Body of pancreas (tissue), 4 donors: ENCODE data around the gene CDH11. TPM values are rescaled to one million over a fixed set of nuclear protein-coding genes. Genes with fewer than 3 reads are reported as not detected.
A peak's percentile ranks its signal among the peaks of the same experiment; 100 is the strongest.

ENCODE experiments used
- ATAC-seq: fragments of 150-250 bp; one replicate; pipeline ENCODE4 v1.9.1; 2016
- DNase-seq, 4 donors: peaks; one replicate each; pipeline ENCODE4 v3.0.0-alpha.2; 2019
- H3K27ac ChIP-seq, 4 donors: fragments of 200-600 bp; sonication (generic); 1 replicate in 3 of 4; 2 replicates in 1 of 4; pipeline versions ENCODE4 v1.5.1 to v1.6.1; 2016 to 2019; ENCODE audit warnings: mild to moderate bottlenecking in 1 of 4, mixed read lengths in 1 of 4, moderate library complexity in 1 of 4
- H3K27me3 ChIP-seq, 2 donors: fragments of 200-600 bp; sonication (generic); one replicate each; pipeline ENCODE4 v1.6.0; 2016; ENCODE audit warnings: mild to moderate bottlenecking in 1 of 2
- H3K36me3 ChIP-seq, 2 donors: fragments of 200-600 bp; sonication (generic); replicated peaks in 1 of 2; 2 replicates each; pipeline ENCODE4 v1.5.1; 2016; ENCODE audit warnings: low read depth in 2 of 2; ENCODE audit not compliant: insufficient read depth in 1 of 2
- H3K4me1 ChIP-seq: fragments of 200-600 bp; sonication (generic); one replicate; pipeline ENCODE4 v1.6.0; 2016
- H3K4me3 ChIP-seq, 2 donors: fragments of 200-600 bp; sonication (generic); 1 replicate in 1 of 2; 2 replicates in 1 of 2; pipeline ENCODE4 v1.5.1; 2016 to 2019
- H3K9me3 ChIP-seq, 3 donors: fragments of 200-600 bp; sonication (generic); 1 replicate in 2 of 3; 2 replicates in 1 of 3; pipeline ENCODE4 v1.5.1; 2016
- CTCF ChIP-seq, 7 experiments: fragments of 450-650 bp in 4 of 7; fragments of 200-600 bp in 3 of 7; sonication (generic) in 3 of 7; IDR thresholded peaks; one replicate each; pipeline ENCODE4 v1.5.1; 2016 to 2019; ENCODE audit warnings: antibody characterized with exemption in 7 of 7
- POLR2A ChIP-seq, 3 donors: fragments of 450-650 bp; IDR thresholded peaks; one replicate each; pipeline ENCODE4 v1.6.1; 2016; ENCODE audit warnings: antibody characterized with exemption in 3 of 3, mild to moderate bottlenecking in 2 of 3
- WGBS, 2 donors: methylation state at CpG; one replicate each; pipeline ENCODE4 v1.1.5; 2017; 5-methylcytosine and 5-hydroxymethylcytosine counted together
- intact Hi-C: fragments of 100-400 bp; cut with DNase I; formaldehyde crosslinking; loops from one replicate; pipeline ENCODE4 v1.15.1; 2023
- total RNA-seq, 2 donors: library from RNA; depleted of rRNA; stranded (reverse); fragments of >200 nt; gene quantifications; one replicate each; pipeline ENCODE4 v1.1.0, GENCODE V29; 2016

CDH11 gene
- total RNA-seq, 2 donors from 2014 or later, result 8.6 to 17.6 TPM

GRCh38 chr16:65118871-65119270 is 3.0 kb downstream of the CDH11 start:
- intact Hi-C loops, result loop anchor here (10.0 kb wide), 1 partner anchor 1754 kb away; no protein-coding TSS in a partner anchor
- ATAC-seq (no peak), DNase-seq (no peak)
- H3K27me3 ChIP-seq, result peaks cover 0 to 6% of the 10 kb centered on the region in 2 donors
- no peaks in the 10 kb centered on the region for H3K9me3 ChIP-seq
- 28 to 33% methylated on average over 5 of the region's 5 CpGs for WGBS, 2 donors
- H3K4me1 ChIP-seq, result peaks cover 24% of the 10 kb centered on the region
- H3K36me3 ChIP-seq, result no peaks in the 10 kb centered on the region
- TF ChIP-seq CTCF (IDR thresholded peaks at IDR 0.05), result no peak
- no peak for TF ChIP-seq POLR2A (IDR thresholded peaks at IDR 0.05)
- no peak overlapping the region for H3K4me3 ChIP-seq
- H3K27ac ChIP-seq, result no peak overlapping the region

GRCh38 chr16:65117811-65118448 is 3.9 kb downstream of the CDH11 start:
- ATAC-seq (peak; percentile 72), DNase-seq (peak; percentile 57 to 67 (median 58))
- Histone ChIP-seq H3K9me3 (no peaks in the 10 kb centered on the region), H3K27me3 (peaks cover 0 to 6% of the 10 kb centered on the region in 2 donors), H3K4me1 (peaks cover 21% of the 10 kb centered on the region), H3K36me3 (no peaks in the 10 kb centered on the region), H3K4me3 (no peak overlapping the region), H3K27ac (no peak overlapping the region)
- intact Hi-C loops, result loop anchor here (10.0 kb wide), 1 partner anchor 1753 kb away; no protein-coding TSS in a partner anchor
- peak; percentile 73 to 86 (median 80) for TF ChIP-seq CTCF (IDR thresholded peaks at IDR 0.05)
- TF ChIP-seq POLR2A (IDR thresholded peaks at IDR 0.05), result no peak
- WGBS, 2 donors, result 3 to 4% methylated on average over 8 of the region's 8 CpGs

DNA sequence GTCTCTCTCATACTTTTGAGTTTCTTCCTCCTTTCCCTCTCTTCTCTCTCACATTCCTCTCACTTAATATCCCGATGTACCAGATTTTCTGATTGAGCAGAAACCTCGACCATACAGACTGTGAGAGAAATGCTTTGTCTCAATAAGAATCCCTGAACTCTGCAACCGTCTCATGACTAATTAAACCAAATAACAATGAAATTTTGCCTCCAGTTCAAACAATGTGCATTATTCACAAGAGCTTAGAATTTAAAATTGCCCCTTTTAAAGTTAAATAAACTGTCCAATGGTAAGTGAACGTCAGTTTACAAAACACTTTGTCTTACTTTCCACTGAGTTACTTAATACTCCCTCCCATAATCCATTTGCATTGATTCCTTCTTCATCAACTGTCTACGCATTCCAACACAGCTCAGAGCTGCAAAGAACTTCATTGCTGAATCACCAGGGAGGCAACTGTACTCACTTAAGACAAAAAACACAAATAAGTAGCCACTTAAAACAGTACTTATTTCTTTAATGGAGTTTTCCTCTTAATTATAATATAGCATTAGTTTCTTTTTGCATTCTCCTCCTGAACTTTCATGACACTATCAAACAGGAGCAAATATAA is 4.9 kb downstream of the CDH11 start:
- ATAC-seq (no peak), DNase-seq (no peak)
- intact Hi-C loops, result loop anchor here (10.0 kb wide), 1 partner anchor 1752 kb away; no protein-coding TSS in a partner anchor
- 37 to 48% methylated on average over 5 of the region's 5 CpGs for WGBS, 2 donors
- H3K27me3 ChIP-seq, result peaks cover 0 to 6% of the 10 kb centered on the region in 2 donors
- no peaks in the 10 kb centered on the region for H3K9me3 ChIP-seq
- peaks cover 12% of the 10 kb centered on the region for H3K4me1 ChIP-seq
- H3K27ac ChIP-seq, result no peak overlapping the region
- H3K4me3 ChIP-seq, result no peak overlapping the region
- H3K36me3 ChIP-seq, result no peaks in the 10 kb centered on the region
- no peak for TF ChIP-seq CTCF (IDR thresholded peaks at IDR 0.05)
- no peak for TF ChIP-seq POLR2A (IDR thresholded peaks at IDR 0.05)

- 50 to 67% methylated on average over 4 of the region's 4 CpGs for WGBS, 2 donors
Measured at GRCh38 chr16:65116216-65116615, 5.6 kb downstream of the CDH11 start.

More at GRCh38 chr16:65116216-65116615, 5.6 kb downstream of the CDH11 start:
- H3K9me3 ChIP-seq, result no peaks in the 10 kb centered on the region
- ATAC-seq, result no peak
- no peak for TF ChIP-seq POLR2A (IDR thresholded peaks at IDR 0.05)
- TF ChIP-seq CTCF (IDR thresholded peaks at IDR 0.05), result no peak
- H3K27me3 ChIP-seq, result peaks cover 0 to 6% of the 10 kb centered on the region in 2 donors
- H3K27ac ChIP-seq, result no peak overlapping the region
- no peaks in the 10 kb centered on the region for H3K36me3 ChIP-seq
- intact Hi-C loops, result loop anchor here (10.0 kb wide), 1 partner anchor 1751 kb away; no protein-coding TSS in a partner anchor
- H3K4me1 ChIP-seq, result peaks cover 6% of the 10 kb centered on the region
- no peak overlapping the region for H3K4me3 ChIP-seq
- DNase-seq, result no peak
